Measurements from ENCODE around the gene CDPF1. TPM values are rescaled to one million over a fixed set of nuclear protein-coding genes. Genes with fewer than 3 reads are reported as not detected.

Gene CDPF1
- total RNA-seq, 2 experiments from 2014 or later: 11.9 to 12.1 TPM

DNA sequence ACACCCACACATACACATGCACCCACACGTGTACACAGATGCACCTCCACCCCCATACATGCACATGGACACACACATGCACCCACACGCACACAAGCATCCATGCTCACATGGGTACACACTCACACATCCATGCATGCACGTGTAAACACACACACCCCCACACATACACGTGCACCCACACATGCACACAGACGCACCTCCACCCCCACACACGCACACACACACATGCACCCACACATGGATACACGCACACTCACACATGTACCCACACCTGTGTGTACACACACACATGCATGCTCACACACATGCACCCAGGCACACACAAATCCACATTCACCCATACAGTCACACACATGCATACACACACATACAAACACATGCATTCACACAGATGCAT, 24.5 kb downstream of the CDPF1 start:
- ATAC-seq: no peak
- Mint-ChIP-seq H3K27ac (no peak overlapping the region), H3K9me3 (no peaks in the 10 kb centered on the region), H3K4me3 (no peak overlapping the region), H3K36me3 (ENCODE audit: low read depth) (peaks cover 12% of the 10 kb centered on the region), H3K4me1 (ENCODE audit: low read depth) (peaks cover 6% of the 10 kb centered on the region), H3K27me3 (no peaks in the 10 kb centered on the region)
- no peak for DNase-seq
- ChIA-PET CTCF (no interaction called here), POLR2A (interaction anchor here (0.6 kb wide), 1 partner anchor 19 kb away, joined by 3 read pairs; no protein-coding TSS in a partner anchor)
- TF ChIP-seq, protein P1, sequence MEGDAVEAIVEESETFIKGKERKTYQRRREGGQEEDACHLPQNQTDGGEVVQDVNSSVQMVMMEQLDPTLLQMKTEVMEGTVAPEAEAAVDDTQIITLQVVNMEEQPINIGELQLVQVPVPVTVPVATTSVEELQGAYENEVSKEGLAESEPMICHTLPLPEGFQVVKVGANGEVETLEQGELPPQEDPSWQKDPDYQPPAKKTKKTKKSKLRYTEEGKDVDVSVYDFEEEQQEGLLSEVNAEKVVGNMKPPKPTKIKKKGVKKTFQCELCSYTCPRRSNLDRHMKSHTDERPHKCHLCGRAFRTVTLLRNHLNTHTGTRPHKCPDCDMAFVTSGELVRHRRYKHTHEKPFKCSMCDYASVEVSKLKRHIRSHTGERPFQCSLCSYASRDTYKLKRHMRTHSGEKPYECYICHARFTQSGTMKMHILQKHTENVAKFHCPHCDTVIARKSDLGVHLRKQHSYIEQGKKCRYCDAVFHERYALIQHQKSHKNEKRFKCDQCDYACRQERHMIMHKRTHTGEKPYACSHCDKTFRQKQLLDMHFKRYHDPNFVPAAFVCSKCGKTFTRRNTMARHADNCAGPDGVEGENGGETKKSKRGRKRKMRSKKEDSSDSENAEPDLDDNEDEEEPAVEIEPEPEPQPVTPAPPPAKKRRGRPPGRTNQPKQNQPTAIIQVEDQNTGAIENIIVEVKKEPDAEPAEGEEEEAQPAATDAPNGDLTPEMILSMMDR (IDR thresholded peaks at IDR 0.05): no peak
- intact Hi-C loops (cut with micrococcal nuclease): no loop called here

DNA sequence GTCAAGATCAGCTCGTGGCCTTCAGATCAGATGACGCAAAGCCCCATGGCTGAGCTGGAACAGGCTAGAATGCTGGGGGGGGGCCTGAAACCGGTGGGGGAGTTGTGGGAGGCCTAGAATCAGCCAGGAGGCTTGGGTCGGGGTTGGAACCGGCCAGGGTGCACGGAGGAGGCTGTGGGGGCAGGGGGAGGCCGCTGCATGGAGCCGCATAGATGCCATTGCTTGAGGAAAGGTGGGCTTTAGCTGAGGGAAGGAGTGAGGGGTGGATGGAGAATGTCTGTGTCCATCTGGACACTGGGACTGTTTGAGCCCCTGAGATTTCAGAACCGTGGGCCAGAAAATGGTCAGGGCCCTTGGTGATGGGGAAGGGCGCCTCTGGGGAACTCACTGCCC, 25.2 kb downstream of the CDPF1 start:
- no peak overlapping the region for H3K4me3 Mint-ChIP-seq
- peaks cover 12% of the 10 kb centered on the region for H3K36me3 Mint-ChIP-seq (ENCODE audit: low read depth)
- ATAC-seq (no peak), DNase-seq (no peak)
- TF ChIP-seq, protein P1 (IDR thresholded peaks at IDR 0.05): no peak
- POLR2A ChIA-PET: interaction anchor here (0.6 kb wide), 1 partner anchor 81 kb away, joined by 3 read pairs; no protein-coding TSS in a partner anchor
- H3K27ac Mint-ChIP-seq: no peak overlapping the region
- H3K27me3 Mint-ChIP-seq: no peaks in the 10 kb centered on the region
- CTCF ChIA-PET: no interaction called here
- no peaks in the 10 kb centered on the region for H3K9me3 Mint-ChIP-seq
- intact Hi-C loops (cut with micrococcal nuclease): no loop called here
- H3K4me1 Mint-ChIP-seq (ENCODE audit: low read depth): peaks cover 7% of the 10 kb centered on the region

DNA sequence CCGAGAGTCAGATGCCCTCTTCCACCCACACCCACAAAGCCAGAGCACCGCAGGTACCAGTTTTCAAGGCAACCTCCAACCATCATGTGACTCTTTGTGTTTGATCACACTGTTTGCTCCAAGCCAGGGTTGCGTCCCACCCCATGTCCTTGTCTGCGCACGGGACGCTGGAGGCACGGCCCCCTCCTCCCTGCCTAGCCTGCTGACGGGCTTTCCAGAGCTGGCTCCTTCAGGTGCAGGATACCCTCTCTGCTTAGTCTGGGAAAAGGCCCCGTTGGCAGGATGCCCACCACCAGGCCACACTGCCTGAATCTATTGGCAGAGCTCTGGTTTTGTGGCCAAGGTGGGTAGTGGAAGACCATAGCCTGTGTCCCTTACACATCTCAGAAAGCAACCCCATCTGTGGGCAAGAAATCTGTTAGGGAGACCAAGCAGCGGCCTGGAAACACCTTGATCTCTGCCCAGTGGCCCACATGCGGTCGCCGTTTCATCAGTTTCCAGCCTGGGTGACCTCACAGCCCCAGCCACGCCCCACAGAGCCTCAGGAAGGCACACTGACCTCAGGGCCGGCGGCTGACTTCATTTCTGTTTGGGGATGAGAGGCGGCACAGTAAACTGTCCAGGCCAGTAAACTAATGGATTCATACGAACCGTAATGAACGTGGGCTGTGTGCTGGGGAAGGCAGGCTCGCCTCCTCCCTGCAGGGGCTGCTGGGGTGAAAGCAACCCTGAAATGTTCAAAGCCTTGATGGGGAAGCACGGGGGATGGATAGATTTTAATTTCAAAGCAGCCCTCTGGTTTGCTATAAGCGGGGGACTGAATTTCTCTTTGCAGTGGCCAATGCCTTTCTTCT, 25.8 kb downstream of the CDPF1 start:
- POLR2A ChIA-PET: interaction anchor here (0.6 kb wide), 2 partner anchors 77 to 80 kb away, joined by 3 read pairs; no protein-coding TSS in a partner anchor
- TF ChIP-seq, protein P1 (IDR thresholded peaks at IDR 0.05): no peak
- CTCF ChIA-PET: no interaction called here
- Mint-ChIP-seq H3K4me1 (ENCODE audit: low read depth) (peaks cover 13% of the 10 kb centered on the region), H3K9me3 (no peaks in the 10 kb centered on the region), H3K27me3 (no peaks in the 10 kb centered on the region), H3K4me3 (no peak overlapping the region), H3K36me3 (ENCODE audit: low read depth) (peaks cover 17% of the 10 kb centered on the region), H3K27ac (no peak overlapping the region)
- ATAC-seq: no peak
- intact Hi-C loops (cut with micrococcal nuclease): no loop called here
- no peak for DNase-seq

DNA sequence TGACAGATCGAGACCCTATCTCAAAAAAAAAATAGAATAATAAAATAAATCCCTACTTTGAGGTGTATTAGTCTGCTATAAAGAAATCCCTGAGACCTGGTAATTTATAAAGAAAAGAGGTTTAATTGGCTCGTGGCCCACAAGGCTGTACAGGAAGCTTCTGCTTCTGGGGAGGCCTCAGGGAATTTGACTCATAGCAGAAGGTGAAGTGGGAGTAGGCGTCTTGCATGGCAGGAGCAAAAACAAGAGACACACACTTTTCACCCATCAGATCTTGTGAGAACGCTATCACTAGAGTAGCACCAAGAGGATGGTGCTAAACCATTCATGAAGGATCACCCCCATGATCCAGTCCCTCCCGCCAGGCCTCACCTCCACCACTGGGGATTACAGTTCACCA, 29.2 kb downstream of the CDPF1 start:
- ATAC-seq: peak; percentile 20
- H3K27ac Mint-ChIP-seq: peak overlapping the region; percentile 68

DNA sequence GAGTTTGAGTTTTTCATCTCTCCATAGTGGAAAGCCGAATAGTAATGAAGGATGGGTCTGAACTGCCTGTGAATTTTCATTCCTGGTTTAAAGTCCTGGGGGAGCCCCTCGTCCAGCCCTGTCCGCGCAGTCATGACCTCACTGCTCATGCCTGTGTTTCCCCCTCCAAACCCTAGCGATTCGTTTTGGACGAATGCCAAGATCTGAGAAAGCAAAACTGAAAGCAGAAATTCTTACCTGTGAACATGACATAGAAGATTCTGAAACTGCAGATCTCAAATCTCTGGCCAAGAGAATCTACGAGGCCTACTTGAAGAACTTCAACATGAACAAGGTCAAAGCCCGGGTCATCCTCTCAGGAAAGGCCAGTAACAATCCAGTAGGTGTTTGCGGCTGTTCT, 30.5 kb downstream of the CDPF1 start:
- intact Hi-C loops (cut with micrococcal nuclease): no loop called here
- Mint-ChIP-seq H3K27ac (peak overlapping the region; percentile 39), H3K36me3 (ENCODE audit: low read depth) (peaks cover 16% of the 10 kb centered on the region), H3K27me3 (no peaks in the 10 kb centered on the region), H3K9me3 (no peaks in the 10 kb centered on the region), H3K4me1 (ENCODE audit: low read depth) (peaks cover 15% of the 10 kb centered on the region), H3K4me3 (no peak overlapping the region)
- POLR2A ChIA-PET: no interaction called here
- TF ChIP-seq, protein P1 (IDR thresholded peaks at IDR 0.05): no peak
- DNase-seq (peak; percentile 8), ATAC-seq (no peak)
- CTCF ChIA-PET: no interaction called here

More for the DNA sequence above, 29.2 kb downstream of the CDPF1 start:
- Mint-ChIP-seq H3K4me3 (no peak overlapping the region), H3K4me1 (ENCODE audit: low read depth) (peaks cover 15% of the 10 kb centered on the region), H3K9me3 (no peaks in the 10 kb centered on the region), H3K27me3 (no peaks in the 10 kb centered on the region), H3K36me3 (ENCODE audit: low read depth) (peaks cover 20% of the 10 kb centered on the region)
- TF ChIP-seq, protein P1 (IDR thresholded peaks at IDR 0.05): no peak
- CTCF ChIA-PET: no interaction called here
- POLR2A ChIA-PET: no interaction called here
- intact Hi-C loops (cut with micrococcal nuclease): no loop called here
- peak; percentile 8 for DNase-seq

All from activated CD8-positive, alpha-beta T cell treated with anti-CD3 and anti-CD28 coated beads for 36 hours (primary cell).